ENCODE measurements around the gene CEP104.

DNA sequence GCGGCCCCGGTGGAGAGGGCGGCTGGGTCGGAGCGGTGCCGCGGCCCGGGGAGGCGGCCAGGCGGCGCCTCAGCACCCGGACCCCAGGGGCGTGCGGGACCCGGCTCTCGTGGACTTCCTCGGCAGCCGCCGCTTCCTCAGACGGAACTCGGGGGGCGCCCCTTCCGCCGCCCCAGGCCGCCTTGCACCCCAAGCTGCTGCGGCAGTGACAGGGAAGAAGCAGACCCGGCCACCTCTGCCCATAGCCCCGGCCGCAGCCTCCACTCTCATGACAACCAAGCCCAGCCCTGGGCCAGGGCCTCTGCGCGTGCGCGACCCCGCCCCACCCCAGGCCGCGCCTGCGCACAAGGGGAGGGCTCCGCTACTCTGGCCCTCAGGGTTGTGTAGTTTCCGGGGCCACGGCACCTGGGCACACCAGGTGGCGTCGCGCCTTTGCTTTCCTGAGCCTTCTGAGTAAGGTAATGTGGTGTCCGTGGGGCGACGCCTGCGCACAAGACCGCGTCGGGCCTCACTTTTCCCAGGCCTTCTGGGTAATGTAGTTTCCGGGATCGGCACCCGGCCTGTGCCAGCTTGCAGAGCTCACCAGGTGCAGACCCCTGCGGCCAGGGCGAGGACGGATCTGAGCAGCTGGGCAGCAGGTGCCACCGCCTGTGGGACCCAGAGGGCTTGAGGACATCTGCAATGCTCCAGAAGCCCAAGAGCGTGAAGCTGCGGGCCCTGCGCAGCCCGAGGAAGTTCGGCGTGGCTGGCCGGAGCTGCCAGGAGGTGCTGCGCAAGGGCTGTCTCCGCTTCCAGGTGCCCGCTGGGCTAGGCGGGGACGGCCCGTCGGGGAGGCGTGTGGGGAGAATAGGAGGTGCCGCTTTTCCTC lies at the start of gene CEP104, which contains the start of gene DFFB:
- TF ChIP-seq, protein P1, sequence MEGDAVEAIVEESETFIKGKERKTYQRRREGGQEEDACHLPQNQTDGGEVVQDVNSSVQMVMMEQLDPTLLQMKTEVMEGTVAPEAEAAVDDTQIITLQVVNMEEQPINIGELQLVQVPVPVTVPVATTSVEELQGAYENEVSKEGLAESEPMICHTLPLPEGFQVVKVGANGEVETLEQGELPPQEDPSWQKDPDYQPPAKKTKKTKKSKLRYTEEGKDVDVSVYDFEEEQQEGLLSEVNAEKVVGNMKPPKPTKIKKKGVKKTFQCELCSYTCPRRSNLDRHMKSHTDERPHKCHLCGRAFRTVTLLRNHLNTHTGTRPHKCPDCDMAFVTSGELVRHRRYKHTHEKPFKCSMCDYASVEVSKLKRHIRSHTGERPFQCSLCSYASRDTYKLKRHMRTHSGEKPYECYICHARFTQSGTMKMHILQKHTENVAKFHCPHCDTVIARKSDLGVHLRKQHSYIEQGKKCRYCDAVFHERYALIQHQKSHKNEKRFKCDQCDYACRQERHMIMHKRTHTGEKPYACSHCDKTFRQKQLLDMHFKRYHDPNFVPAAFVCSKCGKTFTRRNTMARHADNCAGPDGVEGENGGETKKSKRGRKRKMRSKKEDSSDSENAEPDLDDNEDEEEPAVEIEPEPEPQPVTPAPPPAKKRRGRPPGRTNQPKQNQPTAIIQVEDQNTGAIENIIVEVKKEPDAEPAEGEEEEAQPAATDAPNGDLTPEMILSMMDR (conservative IDR thresholded peaks at IDR 0.05): peak; percentile 58
- TF ChIP-seq ZFX (IDR thresholded peaks at IDR 0.05): peak; percentile 67

Measured in C4-2B (cell line).